Uterus (tissue), 2 donors: Measurements from ENCODE around the gene ATP9B.

Experiments used
- CTCF ChIP-seq, 4 experiments: fragments of 200-600 bp in 2 of 4; fragments of 450-650 bp in 2 of 4; sonication (generic) in 2 of 4; IDR thresholded peaks; one replicate each; pipeline ENCODE4 v1.5.1; 2016 to 2019; ENCODE audit warnings: antibody characterized with exemption in 4 of 4, mild to moderate bottlenecking in 2 of 4, moderate library complexity in 1 of 4
- POLR2A ChIP-seq, 2 donors: fragments of 450-650 bp; IDR thresholded peaks; one replicate each; pipeline ENCODE4 v1.6.1; 2016; ENCODE audit warnings: antibody characterized with exemption in 2 of 2, mild to moderate bottlenecking in 1 of 2, moderate library complexity in 1 of 2

- TF ChIP-seq CTCF (IDR thresholded peaks at IDR 0.05) (no peak), POLR2A (IDR thresholded peaks at IDR 0.05) (no peak)
These were observed 311.0 kb downstream of the ATP9B start for GRCh38 chr18:79379931-79380815.
